ENCODE data around the gene PPIC. TPM values are rescaled to one million over a fixed set of nuclear protein-coding genes. Genes with fewer than 3 reads are reported as not detected.
A peak's percentile ranks its signal among the peaks of the same experiment; 100 is the strongest.

Gene PPIC
- total RNA-seq, 4 donors from 2014 or later: 14.1 to 36.7 (median 24.3) TPM

DNA sequence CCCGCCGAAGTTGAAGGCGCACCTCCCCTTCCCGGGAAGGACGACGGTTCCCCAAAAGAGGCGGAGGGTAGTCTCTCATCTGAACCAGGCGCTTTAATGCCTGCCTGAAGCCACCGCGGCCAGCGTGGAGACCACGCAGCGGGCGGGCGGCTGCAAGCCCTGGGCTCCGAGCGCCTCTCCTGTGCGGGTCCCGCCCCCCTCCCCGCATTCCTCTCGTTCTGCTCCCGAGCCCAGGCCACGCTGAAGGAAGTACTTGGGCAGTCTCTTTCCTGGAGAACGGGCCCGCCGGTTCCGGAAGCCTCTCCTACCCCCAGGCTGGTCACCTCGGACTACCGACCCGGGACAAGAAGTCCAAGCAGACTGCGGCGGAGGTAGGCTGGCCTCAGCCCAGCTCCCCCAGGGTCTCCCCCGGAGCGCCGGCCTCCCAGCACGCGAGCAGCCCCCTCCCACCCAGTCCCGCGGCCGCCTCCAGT, 571 bp downstream of the PPIC start:
- WGBS, 2 donors: 0 to 1% methylated on average over 15 to 16 of the region's 40 CpGs
- Histone ChIP-seq H3K27ac (peak overlapping the region; percentile 62 to 88 (median 83)), H3K36me3 (no peaks in the 10 kb centered on the region), H3K9me3 (no peaks in the 10 kb centered on the region), H3K27me3 (no peaks in the 10 kb centered on the region), H3K4me3 (peak overlapping the region; percentile 58 to 85 (median 70)), H3K4me1 (peaks cover 0 to 32% (median 0%) of the 10 kb centered on the region in 4 donors)
- DNase-seq (ENCODE audit: low spot score in 2 of 2): peak in 1 of 2 donors; percentile 23
- TF ChIP-seq EP300 (IDR thresholded peaks at IDR 0.05) (no peak), POLR2A (IDR thresholded peaks at IDR 0.05) (no peak)
- TF ChIP-seq, protein P1, sequence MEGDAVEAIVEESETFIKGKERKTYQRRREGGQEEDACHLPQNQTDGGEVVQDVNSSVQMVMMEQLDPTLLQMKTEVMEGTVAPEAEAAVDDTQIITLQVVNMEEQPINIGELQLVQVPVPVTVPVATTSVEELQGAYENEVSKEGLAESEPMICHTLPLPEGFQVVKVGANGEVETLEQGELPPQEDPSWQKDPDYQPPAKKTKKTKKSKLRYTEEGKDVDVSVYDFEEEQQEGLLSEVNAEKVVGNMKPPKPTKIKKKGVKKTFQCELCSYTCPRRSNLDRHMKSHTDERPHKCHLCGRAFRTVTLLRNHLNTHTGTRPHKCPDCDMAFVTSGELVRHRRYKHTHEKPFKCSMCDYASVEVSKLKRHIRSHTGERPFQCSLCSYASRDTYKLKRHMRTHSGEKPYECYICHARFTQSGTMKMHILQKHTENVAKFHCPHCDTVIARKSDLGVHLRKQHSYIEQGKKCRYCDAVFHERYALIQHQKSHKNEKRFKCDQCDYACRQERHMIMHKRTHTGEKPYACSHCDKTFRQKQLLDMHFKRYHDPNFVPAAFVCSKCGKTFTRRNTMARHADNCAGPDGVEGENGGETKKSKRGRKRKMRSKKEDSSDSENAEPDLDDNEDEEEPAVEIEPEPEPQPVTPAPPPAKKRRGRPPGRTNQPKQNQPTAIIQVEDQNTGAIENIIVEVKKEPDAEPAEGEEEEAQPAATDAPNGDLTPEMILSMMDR (IDR thresholded peaks at IDR 0.05): no peak

- H3K27ac ChIP-seq: peak overlapping the region; percentile 62 to 88 (median 83)
- no peaks in the 10 kb centered on the region for H3K9me3 ChIP-seq
- peak overlapping the region; percentile 58 to 85 (median 70) for H3K4me3 ChIP-seq
- no peaks in the 10 kb centered on the region for H3K36me3 ChIP-seq
- WGBS, 2 donors: 2 to 3% methylated on average over 27 of the region's 27 CpGs
- peak in 1 of 2 donors; percentile 32 for DNase-seq (ENCODE audit: low spot score in 2 of 2)
- peaks cover 0 to 32% (median 0%) of the 10 kb centered on the region in 4 donors for H3K4me1 ChIP-seq
- no peak for TF ChIP-seq EP300 (IDR thresholded peaks at IDR 0.05)
- no peak for TF ChIP-seq POLR2A (IDR thresholded peaks at IDR 0.05)
- TF ChIP-seq, protein P1 (IDR thresholded peaks at IDR 0.05): no peak
- no peaks in the 10 kb centered on the region for H3K27me3 ChIP-seq
Observed at GRCh38 chr5:123035360-123035917, 1.1 kb downstream of the PPIC start.

DNA sequence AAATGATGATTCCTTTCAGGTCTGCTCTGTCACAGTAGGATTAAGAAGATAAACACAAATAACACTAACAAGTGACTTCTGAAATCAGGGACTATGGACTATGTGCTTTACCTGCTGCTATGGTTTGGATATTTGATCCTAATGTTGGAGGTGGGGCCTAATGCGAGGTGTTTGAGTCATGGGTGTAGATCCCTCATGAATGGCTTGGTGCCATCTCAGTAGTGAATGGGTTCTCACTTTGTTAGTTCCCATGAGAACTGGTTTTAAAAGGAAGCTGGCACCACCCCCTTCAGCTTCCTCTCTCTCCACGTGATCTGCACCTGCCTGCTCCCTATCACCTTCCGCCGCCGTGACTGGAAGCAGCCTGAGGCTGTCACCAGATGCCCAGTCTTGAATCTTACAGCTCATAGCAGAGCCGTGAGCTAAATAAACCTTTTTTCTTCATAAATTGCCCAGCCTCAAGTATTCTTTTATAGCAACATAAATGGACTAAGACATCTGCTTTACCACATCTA, 3.3 kb downstream of the PPIC start:
- peaks cover 0 to 32% (median 0%) of the 10 kb centered on the region in 4 donors for H3K4me1 ChIP-seq
- TF ChIP-seq EP300 (IDR thresholded peaks at IDR 0.05) (no peak), POLR2A (IDR thresholded peaks at IDR 0.05) (no peak)
- TF ChIP-seq, protein P1 (IDR thresholded peaks at IDR 0.05): no peak
- no peaks in the 10 kb centered on the region for H3K9me3 ChIP-seq

GRCh38 chr5:123028222-123028621, 8.3 kb downstream of the PPIC start:
- TF ChIP-seq, protein P1 (IDR thresholded peaks at IDR 0.05): no peak
- TF ChIP-seq POLR2A (IDR thresholded peaks at IDR 0.05) (no peak), EP300 (IDR thresholded peaks at IDR 0.05) (no peak)
- DNase-seq (ENCODE audit: low spot score in 2 of 2): no peak
- H3K4me3 ChIP-seq: no peak overlapping the region
- no peaks in the 10 kb centered on the region for H3K27me3 ChIP-seq
- H3K36me3 ChIP-seq: peaks cover 0 to 46% (median 0%) of the 10 kb centered on the region in 3 donors
- peaks cover 0 to 11% (median 0%) of the 10 kb centered on the region in 4 donors for H3K4me1 ChIP-seq
- H3K9me3 ChIP-seq: no peaks in the 10 kb centered on the region
- H3K27ac ChIP-seq: no peak overlapping the region
- WGBS, 2 donors: 79 to 86% methylated on average over 9 of the region's 9 CpGs

More for the DNA sequence above, 3.3 kb downstream of the PPIC start:
- H3K27ac ChIP-seq: peak overlapping the region in 1 of 4 donors; percentile 49
- no peaks in the 10 kb centered on the region for H3K27me3 ChIP-seq
- H3K36me3 ChIP-seq: peaks cover 0 to 10% (median 0%) of the 10 kb centered on the region in 3 donors
- H3K4me3 ChIP-seq: no peak overlapping the region
- WGBS, 2 donors: 89 to 90% methylated on average over 6 of the region's 6 CpGs
- DNase-seq (ENCODE audit: low spot score in 2 of 2): no peak

GRCh38 chr5:123014689-123015088, 21.8 kb downstream of the PPIC start:
- H3K36me3 ChIP-seq: peaks cover 0 to 18% (median 0%) of the 10 kb centered on the region in 3 donors
- no peaks in the 10 kb centered on the region for H3K27me3 ChIP-seq
- peaks cover 0 to 8% (median 0%) of the 10 kb centered on the region in 4 donors for H3K9me3 ChIP-seq
- WGBS, 2 donors: 87 to 95% methylated on average over 1 of the region's 1 CpG
- no peak overlapping the region for H3K4me3 ChIP-seq
- H3K27ac ChIP-seq: no peak overlapping the region
- TF ChIP-seq POLR2A (IDR thresholded peaks at IDR 0.05) (no peak), EP300 (IDR thresholded peaks at IDR 0.05) (no peak)
- TF ChIP-seq, protein P1 (IDR thresholded peaks at IDR 0.05): no peak
- peaks cover 0 to 5% (median 0%) of the 10 kb centered on the region in 4 donors for H3K4me1 ChIP-seq
- DNase-seq (ENCODE audit: low spot score in 2 of 2): no peak
